Measurements from ENCODE around the gene TFE3.

DNA sequence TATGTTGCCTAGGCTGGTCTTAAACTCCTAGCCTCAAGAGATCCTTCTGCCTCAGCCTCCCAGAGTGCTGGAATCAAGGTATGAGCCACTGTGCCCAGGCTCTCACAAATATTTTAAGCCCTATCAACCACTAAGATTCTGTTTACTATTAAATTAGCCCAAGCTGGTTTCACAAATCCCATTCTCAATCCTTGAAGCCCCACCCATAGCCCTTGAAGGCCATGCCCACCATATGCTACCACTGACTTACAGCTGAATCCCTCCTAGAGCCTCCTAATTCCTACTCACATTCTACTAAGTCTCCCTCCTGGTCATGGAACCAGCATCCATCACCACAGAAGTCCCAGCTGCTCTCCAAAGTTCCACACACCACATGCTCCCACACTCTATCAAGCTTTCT lies 50.8 kb downstream of the TFE3 start:
- TF ChIP-seq, protein P1, sequence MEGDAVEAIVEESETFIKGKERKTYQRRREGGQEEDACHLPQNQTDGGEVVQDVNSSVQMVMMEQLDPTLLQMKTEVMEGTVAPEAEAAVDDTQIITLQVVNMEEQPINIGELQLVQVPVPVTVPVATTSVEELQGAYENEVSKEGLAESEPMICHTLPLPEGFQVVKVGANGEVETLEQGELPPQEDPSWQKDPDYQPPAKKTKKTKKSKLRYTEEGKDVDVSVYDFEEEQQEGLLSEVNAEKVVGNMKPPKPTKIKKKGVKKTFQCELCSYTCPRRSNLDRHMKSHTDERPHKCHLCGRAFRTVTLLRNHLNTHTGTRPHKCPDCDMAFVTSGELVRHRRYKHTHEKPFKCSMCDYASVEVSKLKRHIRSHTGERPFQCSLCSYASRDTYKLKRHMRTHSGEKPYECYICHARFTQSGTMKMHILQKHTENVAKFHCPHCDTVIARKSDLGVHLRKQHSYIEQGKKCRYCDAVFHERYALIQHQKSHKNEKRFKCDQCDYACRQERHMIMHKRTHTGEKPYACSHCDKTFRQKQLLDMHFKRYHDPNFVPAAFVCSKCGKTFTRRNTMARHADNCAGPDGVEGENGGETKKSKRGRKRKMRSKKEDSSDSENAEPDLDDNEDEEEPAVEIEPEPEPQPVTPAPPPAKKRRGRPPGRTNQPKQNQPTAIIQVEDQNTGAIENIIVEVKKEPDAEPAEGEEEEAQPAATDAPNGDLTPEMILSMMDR (IDR thresholded peaks at IDR 0.05; ENCODE audit: low read length), result no peak
- TF ChIP-seq EZH2phosphoT487 (IDR thresholded peaks at IDR 0.05; ENCODE audit: low read length), result no peak
